ENCODE results near the gene CERKL.

GRCh38 chr2:181680055-181680936, 23.4 kb upstream of the CERKL start, which contains the start of gene NEUROD1:
- no peak for TF ChIP-seq CTCF (conservative IDR thresholded peaks at IDR 0.05; ENCODE audit: low read length)
- no peak for TF ChIP-seq EZH2phosphoT487 (IDR thresholded peaks at IDR 0.05; ENCODE audit: borderline replicate concordance)

Data from Loucy (cell line).